GM19099 (cell line): ENCODE measurements around the gene RNF13.

Experiments
- POLR2A ChIP-seq: IDR thresholded peaks from 3 replicates; pipeline ENCODE4 v1.6.1; 2011; ENCODE audit warnings: low read depth; ENCODE audit not compliant: insufficient read length; ENCODE audit errors: extremely low read depth

Gene RNF13

GRCh38 chr3:149971403-149972075 lies 158.5 kb downstream of the RNF13 start:
- no peak for TF ChIP-seq POLR2A

- no peak for TF ChIP-seq POLR2A
Measured at GRCh38 chr3:149975919-149976318, 162.9 kb downstream of the RNF13 start.

- no peak for TF ChIP-seq POLR2A
Measured at GRCh38 chr3:149977386-149977785, 164.4 kb downstream of the RNF13 start.

- no peak for TF ChIP-seq POLR2A
Measured at GRCh38 chr3:149983628-149984027, 170.6 kb downstream of the RNF13 start.

GRCh38 chr3:149989307-149989706 lies 176.3 kb downstream of the RNF13 start:
- no peak for TF ChIP-seq POLR2A

- TF ChIP-seq POLR2A, result no peak
Measured at GRCh38 chr3:149990423-149990948, 177.5 kb downstream of the RNF13 start.

GRCh38 chr3:149992416-149993058 lies 179.5 kb downstream of the RNF13 start:
- TF ChIP-seq POLR2A, result no peak

- no peak for TF ChIP-seq POLR2A
Measured at GRCh38 chr3:149998946-149999345, 185.9 kb downstream of the RNF13 start.

GRCh38 chr3:149999421-149999820 lies 186.4 kb downstream of the RNF13 start:
- no peak for TF ChIP-seq POLR2A

GRCh38 chr3:150000641-150001040 lies 187.6 kb downstream of the RNF13 start:
- no peak for TF ChIP-seq POLR2A

- no peak for TF ChIP-seq POLR2A
Measured at GRCh38 chr3:150005243-150006112, 192.5 kb downstream of the RNF13 start.

GRCh38 chr3:150006794-150007193 lies 193.8 kb downstream of the RNF13 start:
- no peak for TF ChIP-seq POLR2A
